ENCODE measurements around the gene SNX15.

Gene SNX15

GRCh38 chr11:65056999-65057398 lies 29.8 kb downstream of the SNX15 start:
- no peak for DNase-seq (ENCODE audit: low spot score)

- no peak for DNase-seq (ENCODE audit: low spot score)
Observed at GRCh38 chr11:65057526-65057925, 30.3 kb downstream of the SNX15 start.

DNA sequence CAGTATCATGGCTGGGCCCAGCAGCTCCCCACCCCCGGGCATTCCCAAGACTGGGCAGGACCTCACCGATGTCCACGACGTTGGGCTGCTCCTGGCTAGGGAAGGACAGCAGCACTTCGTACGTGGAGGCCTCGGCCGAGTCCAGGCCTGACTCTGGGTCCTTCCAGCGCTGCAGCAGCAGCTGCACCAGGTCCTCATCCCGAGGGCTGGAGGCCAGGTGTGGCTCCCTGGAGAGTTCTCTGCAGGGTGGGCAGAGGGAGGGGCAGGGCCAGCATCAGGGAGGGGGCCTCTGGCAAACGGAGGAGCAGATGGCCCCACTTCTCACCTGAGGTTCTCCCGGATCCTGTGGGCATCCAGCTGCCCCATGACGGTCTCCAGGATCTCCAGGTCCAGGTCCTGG lies 30.8 kb downstream of the SNX15 start:
- no peak for DNase-seq (ENCODE audit: low spot score)

DNA sequence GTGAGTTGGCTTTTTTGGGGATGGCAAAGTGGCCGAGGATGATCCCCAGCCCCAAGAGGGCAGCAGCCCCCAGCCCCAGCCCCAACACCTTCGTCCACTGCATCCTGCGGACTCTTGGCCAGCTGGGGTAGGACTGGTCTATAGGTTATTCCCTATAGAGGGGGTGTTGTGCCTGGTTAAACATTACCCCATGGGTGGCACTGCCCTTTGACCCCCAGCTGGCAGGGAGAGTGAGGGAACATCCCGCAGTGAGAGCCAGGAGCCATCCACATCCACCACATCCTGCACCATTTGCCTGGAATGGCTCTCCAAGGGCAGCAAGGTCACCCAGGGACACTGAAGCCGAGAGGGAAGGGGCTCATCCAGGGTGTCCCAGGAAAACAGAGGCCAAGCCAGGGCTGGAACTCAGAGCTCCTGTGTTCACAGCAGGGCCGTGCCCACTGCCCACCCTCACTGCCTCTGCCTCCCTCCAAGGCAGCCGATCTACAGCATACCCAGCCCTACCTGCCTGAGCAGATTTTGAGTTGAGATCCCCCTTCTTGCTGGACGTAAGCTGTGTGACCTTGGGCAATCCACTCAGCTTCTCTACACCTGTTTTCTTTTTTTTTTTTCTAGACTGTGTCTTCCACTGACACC lies 31.3 kb downstream of the SNX15 start, which contains the start of gene NAALADL1:
TSS of gene NAALADL1 (minus strand) at position 135 of the 636 bp plus-strand sequence. CDS start at position 103, 32 bp downstream.
- DNase-seq (ENCODE audit: low spot score), result no peak

DNA sequence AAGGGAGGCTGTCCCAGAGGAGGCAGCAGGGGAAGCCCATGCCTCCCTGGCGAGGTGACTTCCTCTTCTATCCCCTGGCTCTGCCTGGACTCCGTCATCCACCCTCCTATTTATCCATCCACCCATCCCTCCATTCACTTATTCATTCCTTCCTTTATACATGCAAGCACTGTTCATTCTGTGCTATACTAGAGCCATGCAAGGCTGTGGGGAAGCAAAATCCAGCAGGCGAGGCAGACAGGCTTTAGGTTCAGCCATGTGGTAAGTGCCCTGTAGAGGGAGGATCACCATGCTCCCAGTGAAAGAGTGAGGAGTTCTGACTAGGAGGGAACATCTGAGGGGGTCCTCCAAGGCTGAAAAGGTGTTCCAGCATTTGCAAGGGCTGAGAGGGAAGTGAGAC lies 32.3 kb downstream of the SNX15 start:
- DNase-seq (ENCODE audit: low spot score), result no peak

- DNase-seq (ENCODE audit: low spot score), result no peak
Observed at GRCh38 chr11:65059959-65060824, 33.0 kb downstream of the SNX15 start.

GRCh38 chr11:65060913-65061408 lies 33.7 kb downstream of the SNX15 start:
- DNase-seq (ENCODE audit: low spot score), result peak; percentile 38

GRCh38 chr11:65063532-65063931 lies 36.3 kb downstream of the SNX15 start:
- no peak for DNase-seq (ENCODE audit: low spot score)

- DNase-seq (ENCODE audit: low spot score), result no peak
Observed at GRCh38 chr11:65064847-65065240, 37.6 kb downstream of the SNX15 start.

DNA sequence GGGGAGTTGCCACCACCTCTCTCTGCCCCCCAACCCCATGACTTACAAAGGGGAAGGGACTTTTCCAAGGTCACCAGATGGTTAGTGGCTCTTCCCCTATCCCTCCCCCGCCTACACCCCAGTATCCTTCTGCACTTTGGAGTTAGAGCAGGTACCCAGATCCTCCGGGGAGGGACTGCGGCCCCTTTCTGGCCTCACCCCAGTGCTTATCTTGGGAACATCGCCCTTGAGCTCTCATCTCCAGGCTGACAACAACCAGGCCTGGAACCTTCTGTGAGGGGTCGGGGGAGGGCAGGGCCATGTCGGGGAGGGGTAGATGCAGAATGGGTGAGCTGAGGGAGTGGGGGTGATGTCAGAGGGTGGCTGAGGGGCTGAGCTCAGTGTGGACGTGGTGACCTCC lies 38.6 kb downstream of the SNX15 start:
- no peak for DNase-seq (ENCODE audit: low spot score)

GRCh38 chr11:65066315-65066714 lies 39.1 kb downstream of the SNX15 start:
- no peak for DNase-seq (ENCODE audit: low spot score)

GRCh38 chr11:65066805-65067291 lies 39.6 kb downstream of the SNX15 start:
- DNase-seq (ENCODE audit: low spot score), result no peak

GRCh38 chr11:65067446-65067845 lies 40.2 kb downstream of the SNX15 start:
- no peak for DNase-seq (ENCODE audit: low spot score)

DNA sequence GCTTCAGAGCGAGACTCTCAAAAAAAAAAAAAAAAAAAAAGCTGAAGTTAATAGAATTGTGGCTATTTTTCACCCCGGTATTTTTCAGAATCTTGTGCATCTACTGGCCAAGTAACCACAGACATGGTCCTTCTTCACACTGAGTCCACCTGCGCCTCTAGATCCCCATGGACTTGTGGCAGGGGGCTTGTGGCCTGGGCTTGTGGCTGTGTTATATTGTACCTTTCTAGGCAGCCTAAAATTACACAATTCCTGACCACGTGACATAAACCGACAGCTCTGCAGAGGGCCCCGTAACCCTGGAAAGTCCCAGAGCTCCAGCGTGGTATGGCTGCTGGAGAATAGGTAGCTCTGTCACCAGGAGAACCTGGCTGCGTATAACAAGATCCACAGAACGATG lies 42.0 kb downstream of the SNX15 start:
- DNase-seq (ENCODE audit: low spot score), result no peak

DNA sequence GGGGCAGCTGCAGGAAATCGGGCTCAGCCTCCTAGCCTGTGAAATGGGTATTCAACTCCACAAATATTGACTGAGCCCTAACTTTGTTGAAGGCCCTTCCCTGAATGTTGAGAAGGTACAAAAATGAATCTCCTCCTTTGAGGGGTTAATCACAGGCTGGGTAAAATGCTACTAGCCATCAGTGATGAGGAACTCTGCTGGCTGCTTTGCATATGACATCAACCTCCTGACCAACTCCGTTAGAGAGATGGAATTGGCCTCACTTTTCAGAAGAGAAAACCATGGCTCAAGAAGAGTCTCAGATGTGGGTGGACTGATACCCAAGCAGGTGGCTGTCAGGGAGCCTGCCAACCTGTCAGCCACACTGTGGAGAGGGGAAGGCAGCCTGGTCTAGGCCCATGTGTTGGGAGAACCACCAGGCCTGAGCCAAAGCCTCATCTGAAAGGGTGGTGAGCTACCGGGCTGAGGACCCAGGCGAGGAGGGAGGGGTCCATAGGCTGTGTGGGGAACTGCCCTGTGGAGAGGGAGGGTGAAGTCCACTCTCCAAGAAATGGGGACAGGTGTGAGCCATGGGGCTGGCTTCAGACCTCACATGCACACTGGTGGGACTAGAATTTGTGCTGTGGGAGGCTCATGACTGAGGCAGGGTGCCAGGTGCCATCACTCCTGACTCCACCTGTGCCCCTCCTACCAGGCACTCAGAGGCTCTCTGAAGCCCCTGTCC lies 44.8 kb downstream of the SNX15 start:
- DNase-seq (ENCODE audit: low spot score), result no peak

GRCh38 chr11:65072631-65072966 lies 45.4 kb downstream of the SNX15 start:
- DNase-seq (ENCODE audit: low spot score), result no peak

GRCh38 chr11:65077451-65077850 lies 50.2 kb downstream of the SNX15 start:
- DNase-seq (ENCODE audit: low spot score), result no peak

GRCh38 chr11:65078151-65078550 lies 50.9 kb downstream of the SNX15 start:
- peak; percentile 65 for DNase-seq (ENCODE audit: low spot score)

- no peak for DNase-seq (ENCODE audit: low spot score)
Observed at GRCh38 chr11:65078786-65079342, 51.6 kb downstream of the SNX15 start.

- no peak for DNase-seq (ENCODE audit: low spot score)
Observed at GRCh38 chr11:65083134-65083833, 56.0 kb downstream of the SNX15 start.

- peak; percentile 98 for DNase-seq (ENCODE audit: low spot score)
Observed at GRCh38 chr11:65083834-65084597, 56.8 kb downstream of the SNX15 start, which contains the start of the genes CDCA5 and ZFPL1. CDCA5 (minus strand) TSS chr11:65084040; CDS start chr11:65083978, 62 bp downstream. ZFPL1 (plus strand) TSS chr11:65084222; CDS start chr11:65084699, 477 bp downstream.

Measured in hematopoietic multipotent progenitor cell treated with erythropoietin and hydrocortisone succinate and interleukin-3 and kit ligand, for 15 days (in vitro differentiated cells).